SW480 (cell line): ENCODE results near the gene PUDP.
"Not testable (repeated sequence)": the region's sequence is repeated elsewhere in the genome, so short reads cannot be mapped to it uniquely, and the experiment has no call there.

ENCODE experiments used
- DNase-seq: peaks from one replicate; pipeline ENCODE4 v3.0.0-alpha.2; 2016; ENCODE audit warnings: low spot score

The PUDP gene

DNA sequence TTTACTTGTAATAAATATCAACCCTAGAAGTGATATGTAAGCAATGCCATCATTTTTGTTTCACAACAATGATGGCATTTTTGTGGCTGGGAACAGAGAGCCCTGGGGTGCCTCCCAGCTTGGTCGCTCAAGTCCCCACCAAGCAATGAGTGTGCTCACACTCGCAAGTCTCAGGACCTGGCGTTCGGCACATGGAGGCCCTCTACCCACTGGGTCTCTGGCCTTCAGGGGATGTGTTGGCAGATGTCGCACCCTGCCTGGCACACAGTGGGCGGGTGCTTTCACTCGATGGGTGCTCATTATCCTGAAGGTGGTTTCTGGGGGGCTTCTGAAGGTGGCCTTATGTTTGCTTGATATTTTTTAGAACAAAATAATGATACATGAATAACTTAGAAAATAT lies 75.1 kb downstream of the PUDP start:
- no peak for DNase-seq

DNA sequence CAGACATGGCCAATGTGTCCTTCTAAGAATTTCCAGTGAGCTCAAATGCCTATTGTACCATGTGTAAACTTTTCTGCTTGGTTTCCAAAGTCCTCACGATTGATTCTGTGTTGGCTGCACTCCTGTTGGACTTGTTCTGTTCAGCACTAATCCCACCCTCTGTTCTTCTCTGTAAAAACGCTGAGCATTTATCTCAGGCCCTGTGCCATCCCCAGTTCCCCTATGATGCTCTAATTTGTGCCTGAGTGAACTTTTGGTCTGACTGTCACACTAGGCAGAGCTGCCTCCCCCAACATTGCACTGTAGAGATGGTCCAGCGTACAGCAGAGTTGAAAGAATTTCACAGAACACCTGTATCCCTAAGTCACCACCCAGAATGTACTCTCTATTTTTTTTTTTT lies 76.6 kb downstream of the PUDP start:
- no peak for DNase-seq

DNA sequence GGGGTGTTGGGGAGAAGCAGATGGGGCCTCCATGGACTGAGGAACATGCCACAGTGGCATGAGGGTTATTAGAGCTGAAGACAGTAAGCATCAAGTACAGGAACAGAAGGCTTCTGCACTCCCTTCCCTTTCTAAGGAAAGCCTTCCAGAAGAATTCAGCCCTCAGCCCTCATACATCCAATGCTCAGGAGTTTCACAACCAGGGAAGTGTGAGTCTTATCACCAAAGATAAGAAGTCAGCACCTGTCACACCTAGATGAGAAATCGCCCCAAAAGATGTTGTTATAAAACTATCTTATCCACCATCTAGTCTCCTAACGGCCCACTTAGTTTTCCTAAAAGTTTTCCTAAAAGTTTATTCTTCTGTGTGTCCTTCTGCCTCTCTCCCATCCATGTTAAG lies 78.4 kb downstream of the PUDP start:
- no peak for DNase-seq

DNA sequence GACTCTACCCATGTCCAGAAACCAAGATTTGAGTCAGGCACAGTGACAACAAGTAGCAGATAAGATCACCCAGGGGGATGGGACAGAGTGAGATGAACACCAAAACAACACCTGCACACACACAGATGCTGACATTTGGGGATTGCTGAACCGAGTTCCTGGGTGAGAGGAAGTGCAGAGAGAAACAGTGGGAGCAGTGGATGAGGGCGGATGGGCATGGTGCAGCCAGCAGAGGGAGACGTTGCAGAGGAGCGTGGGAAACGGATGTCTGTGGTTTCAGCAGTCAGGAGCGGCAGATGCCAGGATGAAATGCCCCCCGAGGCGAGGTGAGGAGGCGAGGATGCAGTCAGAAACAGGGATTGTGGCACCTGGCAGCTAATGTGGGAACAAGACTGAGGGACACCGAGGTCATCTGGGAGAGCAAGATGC lies 79.0 kb downstream of the PUDP start:
- DNase-seq, result no peak

DNA sequence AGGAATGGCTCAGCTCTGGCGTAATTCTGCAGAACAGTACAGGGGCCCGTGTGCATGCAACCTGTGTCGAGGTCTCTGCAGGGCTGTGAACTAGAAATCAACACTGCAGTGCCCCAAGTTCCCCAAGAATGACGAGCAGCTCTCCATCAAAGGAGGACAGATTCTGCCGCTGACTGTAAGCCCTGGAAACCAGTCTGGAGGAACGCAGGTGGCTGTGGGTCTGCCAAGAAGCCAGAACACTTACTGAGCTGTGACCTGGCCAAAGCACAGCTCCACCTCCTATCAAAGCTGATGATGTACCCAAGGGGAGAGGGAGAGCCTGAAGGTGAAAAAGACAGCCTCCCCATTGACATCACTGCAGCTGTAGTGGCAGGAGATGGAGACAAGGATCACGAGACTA lies 80.7 kb downstream of the PUDP start:
- DNase-seq, result no peak

DNA sequence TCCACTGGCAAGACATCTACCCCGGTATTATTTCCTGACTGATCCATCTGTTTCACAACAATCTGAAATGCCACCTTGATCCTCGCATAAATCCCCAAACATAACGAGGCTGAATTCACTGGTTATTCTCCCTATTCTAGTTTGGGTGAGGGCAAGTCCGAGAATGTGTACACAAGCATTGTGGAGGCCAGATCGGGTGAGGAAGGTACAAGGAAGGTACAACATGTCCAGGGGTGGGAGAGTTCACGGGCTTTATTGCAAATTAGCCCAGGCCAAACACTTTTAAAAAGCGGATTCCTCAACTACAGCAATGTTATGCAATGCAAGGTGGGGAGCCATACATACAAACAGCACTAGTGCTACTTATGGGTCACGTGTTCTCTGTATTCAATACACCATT lies 82.5 kb downstream of the PUDP start:
- DNase-seq, result no peak

DNA sequence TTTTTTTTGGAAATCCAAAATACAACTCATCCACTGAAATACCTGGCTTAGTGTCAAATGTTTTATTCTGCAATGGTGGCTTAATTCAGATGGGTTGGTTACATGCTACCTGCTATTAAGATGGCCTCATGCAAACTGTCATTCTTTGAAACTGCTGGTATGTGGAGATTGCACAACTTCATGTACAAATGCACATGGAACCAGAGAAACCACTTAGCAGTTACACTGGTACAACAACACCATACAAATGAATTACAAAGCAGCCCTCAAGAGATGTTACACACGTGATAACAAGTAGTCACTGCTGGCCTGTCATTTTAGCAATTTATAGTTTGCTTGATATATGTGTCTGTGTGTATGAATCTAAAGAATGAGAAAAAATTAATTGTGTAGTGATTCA lies 85.0 kb downstream of the PUDP start:
- DNase-seq, result no peak

DNA sequence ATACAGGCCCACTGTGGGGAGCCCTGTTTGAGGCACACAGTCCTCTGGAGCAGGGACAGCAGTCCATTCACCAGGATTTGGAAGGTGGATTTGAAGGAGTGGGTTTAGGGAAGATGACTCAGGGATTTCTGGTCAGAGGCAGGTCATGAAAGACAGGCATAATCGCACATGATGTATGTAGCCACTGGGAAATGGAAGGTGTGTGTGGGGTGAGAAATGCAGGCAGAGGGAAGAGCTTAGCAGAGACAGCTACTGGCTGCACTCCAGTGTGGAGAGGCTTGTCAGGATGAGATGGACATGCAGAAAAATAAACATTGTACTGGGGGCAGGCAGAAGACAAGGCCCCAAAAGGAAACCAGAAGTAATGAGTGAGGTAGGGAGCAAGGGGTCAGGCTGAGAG lies 85.7 kb downstream of the PUDP start:
- DNase-seq, result no peak

DNA sequence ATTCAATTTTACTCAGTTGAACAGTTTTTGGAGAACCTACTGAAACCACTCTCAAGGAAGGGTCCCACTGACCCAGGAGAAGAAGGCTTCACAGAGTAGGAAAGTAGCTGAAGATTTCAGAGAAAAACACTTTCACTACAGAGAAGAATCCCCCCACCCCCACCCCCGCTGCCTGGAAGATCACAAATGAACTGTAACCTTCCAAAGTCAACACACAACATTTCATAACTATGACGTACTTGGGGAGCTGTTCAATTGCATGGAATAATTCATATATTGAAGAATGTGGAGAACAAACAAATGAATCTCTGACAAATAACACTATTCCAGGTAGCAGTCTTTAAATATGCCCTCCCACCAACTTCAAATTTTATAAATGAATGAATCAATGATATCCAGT lies 86.5 kb downstream of the PUDP start:
- no peak for DNase-seq

DNA sequence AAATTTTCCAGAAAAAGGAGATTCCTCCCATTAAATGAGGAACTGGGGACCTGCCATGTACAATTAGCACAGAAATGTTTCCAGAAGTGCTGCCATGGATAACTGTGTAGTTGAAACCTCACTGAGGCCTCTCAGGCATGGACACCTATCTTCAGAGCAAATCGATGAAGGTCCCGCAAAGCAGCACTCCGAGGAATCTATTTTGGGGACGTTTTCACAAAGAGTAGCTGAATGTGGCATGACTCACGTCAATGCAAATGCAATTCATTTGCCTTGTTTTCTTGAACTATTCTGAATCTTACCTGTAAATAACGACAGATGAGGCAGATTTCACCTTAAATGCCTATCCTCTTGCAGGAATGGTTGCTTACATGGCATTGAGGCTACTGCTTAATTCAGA lies 87.5 kb downstream of the PUDP start:
- DNase-seq, result no peak

DNA sequence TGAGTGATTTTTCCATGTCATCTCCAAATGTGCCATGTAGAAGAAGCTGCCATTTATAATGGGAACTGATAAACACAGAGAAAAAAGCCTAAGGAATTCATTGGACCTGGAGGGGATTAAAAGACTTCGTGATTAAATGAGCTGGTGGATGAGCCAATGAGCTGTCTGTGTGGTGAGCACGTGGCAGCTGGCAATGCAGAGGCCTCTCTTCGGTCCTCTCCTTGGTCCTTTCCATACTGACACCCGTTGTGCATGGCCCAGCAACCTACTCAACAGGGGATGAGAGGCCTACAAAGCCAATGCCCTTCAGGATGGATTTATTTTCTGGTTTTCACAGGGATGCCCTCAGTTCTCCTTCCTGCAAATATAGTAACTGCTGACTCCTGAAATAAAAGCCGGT lies 88.1 kb downstream of the PUDP start:
- no peak for DNase-seq

DNA sequence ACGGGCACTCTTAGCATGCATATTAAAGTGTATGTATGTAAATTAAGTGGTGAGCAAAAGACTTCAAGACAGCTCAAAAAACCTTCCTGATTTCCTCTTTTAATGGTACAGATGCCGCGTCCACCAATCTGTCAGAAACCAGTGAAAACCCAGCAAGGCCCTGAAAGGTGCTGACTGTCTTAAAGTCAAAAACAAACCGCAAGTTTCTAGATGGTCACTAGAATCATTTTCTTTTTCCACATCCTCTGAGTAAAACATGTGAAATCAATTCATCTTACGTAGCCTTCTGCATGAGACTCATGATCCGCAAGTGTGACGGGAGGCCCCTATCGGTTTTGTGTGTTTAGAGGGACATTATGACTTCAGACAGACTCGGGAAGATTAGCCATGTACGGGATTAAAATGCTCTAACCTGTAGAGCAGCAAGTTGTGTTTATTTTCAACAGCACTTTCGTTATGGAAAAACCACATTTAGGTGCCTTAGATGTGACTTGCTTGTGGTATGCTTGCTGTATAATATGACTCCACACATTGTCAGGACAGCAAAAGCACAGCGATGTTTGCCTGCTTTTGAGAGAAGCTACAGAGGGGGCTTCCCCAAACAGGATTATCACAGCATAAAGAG lies 88.6 kb downstream of the PUDP start:
- DNase-seq, result no peak

DNA sequence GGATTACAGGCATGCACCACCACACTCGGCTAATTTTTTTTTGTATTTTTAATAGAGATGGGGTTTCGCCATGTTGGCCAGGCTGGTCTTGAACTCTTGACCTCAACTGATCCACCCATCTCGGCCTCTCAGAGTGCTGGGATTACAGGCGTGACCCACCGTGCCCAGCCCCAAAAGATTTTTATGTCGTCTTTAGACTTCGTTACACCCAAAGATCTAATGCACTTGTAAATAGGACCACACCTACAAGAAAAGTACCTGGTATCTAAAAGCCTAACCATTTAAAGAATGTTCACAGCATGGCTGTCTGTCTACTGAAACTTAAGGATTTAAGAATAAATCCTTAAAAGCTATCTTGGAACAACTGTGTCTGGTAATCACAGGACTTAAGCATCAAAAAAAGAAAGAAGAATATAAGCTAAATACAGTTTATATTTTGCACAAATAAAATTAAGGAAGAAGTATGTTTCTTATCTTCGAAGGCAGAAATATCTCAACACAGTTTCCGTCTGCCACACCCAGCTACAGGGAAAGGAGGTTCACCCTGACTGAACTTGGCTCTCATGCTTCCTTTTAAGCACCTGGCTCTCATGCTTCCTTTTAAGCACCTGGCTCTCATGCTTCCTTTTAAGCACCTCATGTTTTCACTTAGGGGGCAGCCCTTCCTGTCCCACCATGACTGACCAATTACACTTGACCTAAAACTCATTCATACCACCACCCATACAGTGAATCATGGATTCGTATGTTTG lies 92.4 kb downstream of the PUDP start:
- DNase-seq, result no peak

DNA sequence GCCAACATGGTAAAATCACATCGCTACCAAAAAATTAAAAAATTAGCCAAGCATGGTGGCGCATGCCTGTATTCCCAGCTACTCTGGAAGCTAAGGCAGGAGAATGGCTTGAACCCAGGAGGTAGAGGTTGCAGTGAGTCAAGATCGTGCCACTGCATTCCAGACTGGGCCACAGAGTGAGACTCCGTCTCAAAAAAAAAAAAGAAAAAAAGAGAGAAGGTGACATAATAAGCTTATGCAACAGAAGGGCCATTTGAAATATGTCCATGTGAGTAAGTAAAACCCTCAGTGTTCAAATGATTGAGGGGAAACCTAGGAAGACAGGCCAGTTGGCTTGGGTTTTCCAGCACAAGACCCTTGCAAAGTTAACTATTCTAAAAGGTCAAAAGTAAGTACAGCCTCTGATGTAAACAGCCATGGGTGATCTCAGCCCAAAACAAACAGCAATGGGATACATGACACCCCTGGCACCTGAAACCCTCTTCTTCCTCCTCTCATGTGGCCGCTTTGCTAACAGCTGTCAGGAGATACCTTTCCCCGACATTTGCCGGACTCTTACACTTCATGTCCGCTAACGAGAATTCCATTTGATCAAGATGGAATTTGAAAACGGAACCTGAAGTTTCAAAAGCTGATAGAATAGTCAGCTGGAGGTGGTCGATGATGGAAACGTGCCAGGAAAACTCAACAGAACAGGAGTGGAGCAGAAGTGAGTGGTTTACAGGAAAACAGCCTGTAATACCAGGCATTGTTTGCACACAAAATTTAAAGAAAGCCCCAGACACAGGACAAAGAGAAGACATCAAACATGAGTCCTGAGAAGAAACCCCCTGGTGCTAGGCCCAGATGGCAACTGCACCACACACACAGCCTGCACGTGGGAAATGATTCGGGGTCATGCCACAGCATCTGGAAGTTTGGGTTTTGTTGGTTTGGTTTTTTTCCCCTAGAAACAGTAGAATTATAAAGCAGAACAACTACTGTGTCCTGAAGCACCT lies 93.4 kb downstream of the PUDP start:
- no peak for DNase-seq

DNA sequence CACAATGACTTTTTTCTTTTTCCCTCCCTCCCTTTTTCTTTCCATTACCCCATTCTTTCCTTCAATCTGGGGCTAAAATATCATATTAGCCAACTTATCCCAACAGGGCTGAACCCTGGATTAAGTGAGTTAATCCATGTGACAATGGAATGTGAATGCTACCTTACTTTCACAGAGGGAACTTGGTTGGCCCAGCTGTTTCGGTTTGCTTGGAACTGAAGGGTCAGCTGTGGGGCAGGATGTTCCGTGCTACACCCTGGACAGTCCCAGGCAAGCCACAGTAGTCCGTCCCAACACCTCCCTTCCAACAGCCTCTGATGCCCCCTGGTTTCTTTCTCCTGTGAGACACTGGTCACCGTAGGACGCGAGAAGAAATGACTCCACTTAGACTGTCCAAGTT lies 95.4 kb downstream of the PUDP start:
- DNase-seq, result no peak

DNA sequence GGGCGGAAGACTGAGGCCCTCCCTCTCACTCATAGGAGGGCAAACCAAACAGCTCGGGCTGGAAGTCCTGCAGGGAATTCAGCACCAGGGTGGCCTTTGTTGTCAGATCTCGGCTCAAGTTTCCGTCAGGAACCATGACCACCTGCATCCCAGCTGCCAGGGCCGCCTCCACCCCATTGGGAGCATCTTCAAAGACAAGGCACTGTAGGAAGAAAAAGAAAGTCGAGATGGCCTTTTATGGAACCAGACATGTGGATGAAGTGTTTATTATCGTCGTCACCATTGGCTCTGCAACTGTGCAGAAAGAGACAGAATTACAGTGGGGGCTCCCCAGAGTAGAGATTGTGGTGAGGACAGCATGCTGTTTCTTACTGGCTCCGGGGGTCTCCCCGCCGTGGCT lies 97.7 kb downstream of the PUDP start:
- no peak for DNase-seq

DNA sequence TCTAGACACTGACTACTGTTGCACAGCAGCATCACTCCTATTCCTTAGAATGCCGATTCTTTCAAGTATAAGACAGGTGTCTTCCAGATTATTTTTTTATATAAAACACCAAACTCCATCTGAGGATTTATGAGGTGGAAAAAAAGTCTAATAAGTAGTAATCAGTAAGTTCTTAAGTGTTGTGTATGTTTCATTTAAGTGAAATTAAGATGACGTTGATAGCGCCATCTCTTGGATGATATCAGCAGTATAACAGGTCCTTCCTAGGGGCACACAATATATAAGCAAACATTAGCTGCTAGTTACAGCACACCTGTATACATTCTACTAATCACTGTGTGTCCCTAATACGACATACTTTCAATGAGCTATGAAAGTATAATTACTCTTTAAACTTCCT lies 100.0 kb downstream of the PUDP start:
- DNase-seq, result no peak

DNA sequence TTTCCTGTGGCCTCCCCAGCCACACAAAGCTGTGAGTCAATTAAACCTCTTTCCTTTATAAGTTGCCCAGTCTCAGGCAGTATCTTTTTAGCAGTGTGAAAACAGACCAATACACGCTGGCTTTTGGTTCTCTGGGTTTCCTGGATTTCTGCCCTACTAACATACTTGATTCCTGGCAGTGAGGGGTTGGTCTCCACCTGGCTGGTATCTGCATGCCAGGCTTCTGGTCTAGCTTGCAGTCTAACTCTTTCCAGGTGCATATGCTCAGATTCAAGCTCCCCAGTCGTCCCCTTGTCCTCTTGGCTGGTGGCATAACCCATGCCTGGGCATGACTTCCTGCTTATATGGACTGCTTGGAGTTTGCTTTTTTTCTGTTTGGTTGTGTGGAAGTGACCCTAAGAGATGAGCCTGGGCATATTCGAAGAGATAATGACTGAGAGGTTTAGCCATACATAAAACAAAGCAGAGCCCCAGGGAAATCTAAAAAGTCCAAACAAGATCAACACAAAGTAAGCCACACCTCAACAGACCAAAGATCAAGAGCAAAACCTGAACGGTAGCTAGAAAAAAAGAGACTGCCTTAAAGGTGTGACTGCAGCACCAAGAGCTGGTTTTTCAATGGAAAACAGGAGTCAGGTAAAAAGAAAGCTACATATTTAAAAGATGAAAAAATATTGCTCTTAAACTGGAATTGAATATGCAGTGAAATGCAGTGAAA lies 102.6 kb downstream of the PUDP start:
- no peak for DNase-seq

DNA sequence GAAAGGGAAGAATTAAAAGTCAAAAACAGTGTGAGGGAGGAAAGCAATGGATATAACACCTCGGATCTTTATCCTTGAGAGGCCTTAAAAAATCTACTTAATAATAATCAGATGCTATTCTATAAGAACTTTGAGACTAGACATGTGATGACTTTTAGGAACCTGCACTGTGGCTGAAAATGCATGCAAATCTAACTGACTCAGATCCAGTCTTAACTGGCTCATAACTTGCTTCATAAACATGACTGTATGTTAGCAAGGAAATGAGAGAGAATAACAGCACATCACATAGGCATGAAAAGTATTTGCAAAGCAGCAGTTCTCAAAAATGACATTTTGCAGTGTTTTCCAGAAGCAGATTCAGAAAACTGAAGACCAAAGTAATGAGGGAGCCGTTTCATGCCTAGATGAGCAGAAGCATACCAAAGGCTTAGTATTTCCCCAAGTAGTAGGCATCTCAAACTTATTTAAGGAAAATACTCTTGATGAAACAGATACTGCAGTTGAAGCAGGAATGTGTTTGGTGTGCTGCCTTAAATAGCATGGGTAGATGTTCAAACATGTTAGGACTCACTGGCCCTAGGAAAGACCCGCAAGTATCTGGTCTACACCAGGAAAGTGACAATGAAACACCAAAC lies 104.0 kb downstream of the PUDP start:
- not testable (repeated sequence) for DNase-seq

DNA sequence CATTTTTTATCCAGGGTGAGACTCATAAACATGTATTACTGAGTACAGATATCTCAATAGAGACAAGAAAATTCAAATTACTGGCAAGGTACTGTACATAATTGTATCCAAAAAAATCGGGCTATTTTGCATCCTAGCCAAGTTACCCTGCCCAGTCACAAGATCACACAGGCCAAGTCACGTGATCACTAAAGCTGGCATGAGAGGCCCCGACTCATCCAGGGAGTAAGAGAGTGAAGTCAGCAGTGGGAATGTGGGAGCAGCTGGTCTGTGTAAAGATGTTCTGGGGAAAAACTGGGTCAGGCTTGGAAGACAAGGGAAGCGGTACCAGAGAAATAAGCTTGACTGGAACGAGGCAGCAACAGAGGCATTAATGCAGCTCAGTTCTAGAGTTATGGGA lies 119.7 kb downstream of the PUDP start:
- no peak for DNase-seq

DNA sequence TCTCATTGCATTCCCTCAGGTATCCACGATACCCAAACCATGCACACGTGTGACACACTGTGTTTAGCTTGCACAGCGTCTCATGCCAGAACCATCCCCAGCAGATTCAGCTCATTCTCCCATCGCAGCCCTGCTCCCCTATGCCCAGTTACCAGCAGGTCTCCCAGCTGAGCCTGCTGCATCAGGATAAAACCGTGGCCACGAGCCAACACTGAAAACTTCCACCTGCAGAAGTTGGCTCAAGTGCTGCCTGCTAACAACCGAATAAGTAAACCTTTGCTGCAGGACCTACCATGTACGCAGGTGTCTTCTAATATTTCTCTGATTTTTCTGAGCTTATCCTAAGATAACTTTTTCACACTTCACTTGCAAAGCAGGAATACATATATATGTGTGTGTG lies 120.9 kb downstream of the PUDP start:
- DNase-seq, result no peak

DNA sequence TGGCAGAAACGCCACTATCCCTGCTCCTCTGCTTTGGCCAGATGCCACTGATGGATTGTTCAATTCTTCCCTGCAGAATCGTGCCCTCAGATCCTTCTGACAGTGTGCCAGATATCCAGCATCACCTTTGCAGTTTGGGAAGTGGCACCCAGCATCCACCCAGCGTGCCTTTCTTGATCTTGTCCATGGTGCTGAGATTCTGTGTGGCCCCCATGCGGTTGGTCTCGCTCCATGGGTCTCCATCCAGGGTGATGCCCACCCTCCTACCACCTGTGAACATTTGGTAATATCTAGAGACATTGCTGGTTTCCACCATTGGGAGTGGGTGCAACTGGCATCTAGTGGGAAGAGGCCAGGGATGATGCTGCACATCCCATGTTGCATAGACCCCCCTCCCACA lies 121.6 kb downstream of the PUDP start:
- DNase-seq, result not testable (repeated sequence)
